ENCODE results near the gene GRID1. TPM values are rescaled to one million over a fixed set of nuclear protein-coding genes. Genes with fewer than 3 reads are reported as not detected.

Gene GRID1
- total and polyA plus RNA-seq, 10 of the 15 experiments (the other 5 are each of a cell fraction or from before 2014, with no cell fraction given) = 0.04 to 0.62 (median 0.08) TPM; not detected in 5

GRCh38 chr10:86186633-86187032 lies 180.0 kb downstream of the GRID1 start:
- ChIA-PET RAD21 (ENCODE audit: unreplicated experiment) (no interaction called here), SMC1A (ENCODE audit: uncharacterized antibody, unreplicated experiment) (no interaction called here), POLR2A (no interaction called here), CTCF (no interaction called here)
- ATAC-seq (no peak), FAIRE-seq (no peak), DNase-seq (ENCODE audit: low read depth, low spot score) (no peak)
- Histone ChIP-seq H3K4me2 (ENCODE audit: control insufficient read depth, insufficient read depth) (no peak overlapping the region), H2AFZ (ENCODE audit: control insufficient read depth, low read depth, low read length) (no peak overlapping the region), H3K9ac (ENCODE audit: control insufficient read depth, insufficient read depth, low read length) (no peak overlapping the region), H3K4me1 (ENCODE audit: control insufficient read depth, insufficient read depth, low read length) (no peaks in the 10 kb centered on the region), H3K79me2 (ENCODE audit: control insufficient read depth, insufficient read depth, low read length) (no peaks in the 10 kb centered on the region), H3K27ac (ENCODE audit: control insufficient read depth, insufficient read depth) (no peak overlapping the region), H3K36me3 (ENCODE audit: control insufficient read depth in 2 of 2, insufficient read depth in 2 of 2, low read length in 1 of 2) (no peaks in the 10 kb centered on the region), H3K4me3 (no peak overlapping the region), H3K27me3 (replicated peaks in 1 of 2; ENCODE audit: control insufficient read depth in 2 of 2, insufficient read depth in 2 of 2, low read length in 1 of 2) (peaks cover 0 to 4% of the 10 kb centered on the region in 2 experiments; a peak in 3 of 4 replicates), H4K20me1 (ENCODE audit: control insufficient read depth, insufficient read depth) (no peaks in the 10 kb centered on the region), H3K9me3 (replicated peaks; ENCODE audit: control insufficient read depth, insufficient read depth, low read length) (no peaks in the 10 kb centered on the region)
- intact Hi-C loops (cut with micrococcal nuclease; ENCODE audit: unreplicated experiment) (no loop called here), in situ Hi-C loops (cut with MboI) (no loop called here)
- TF ChIP-seq JUNB (IDR thresholded peaks at IDR 0.05) = no peak
- no peak for TF ChIP-seq IRF4 (IDR thresholded peaks at IDR 0.05; ENCODE audit: low read depth, low read length)
- no peak for TF ChIP-seq SMC3 (IDR thresholded peaks at IDR 0.05; ENCODE audit: borderline replicate concordance, low read length)
- no peak for TF ChIP-seq GABPA (IDR thresholded peaks at IDR 0.05; ENCODE audit: low read depth)
- no peak for TF ChIP-seq MTA3 (IDR thresholded peaks at IDR 0.05; ENCODE audit: borderline replicate concordance, low read length)
- no peak for TF ChIP-seq CEBPZ (IDR thresholded peaks at IDR 0.05; ENCODE audit: low read depth, low read length)
- no peak for TF ChIP-seq MTA2 (IDR thresholded peaks at IDR 0.05; ENCODE audit: low read depth)
- no peak for TF ChIP-seq TCF12 (IDR thresholded peaks at IDR 0.05; ENCODE audit: low read depth, low read length)
- WGBS (ENCODE audit: insufficient coverage, insufficient replicate concordance, low lambda C conversion rate, missing lambda C conversion rate) = 0% methylated on average over 1 of the region's 1 CpG
- no TSS peak for BruUV-seq (replicated peaks)
